Retina (tissue), 1 donor: ENCODE data around the gene NLRP6.

Experiments used
- DNase-seq: peaks from one replicate; pipeline ENCODE4 v3.0.0-alpha.2; 2016

NLRP6 gene

GRCh38 chr11:256952-257737 is 21.1 kb upstream of the NLRP6 start:
- no peak for DNase-seq

- no peak for DNase-seq
These were observed 20.3 kb upstream of the NLRP6 start for GRCh38 chr11:257766-258493.

- no peak for DNase-seq
These were observed 18.8 kb upstream of the NLRP6 start for GRCh38 chr11:259413-259812.

- DNase-seq = no peak
These were observed 16.6 kb upstream of the NLRP6 start for GRCh38 chr11:261624-262023.

- no peak for DNase-seq
These were observed 11.3 kb upstream of the NLRP6 start for GRCh38 chr11:266676-267439.

GRCh38 chr11:267491-267994 is 10.7 kb upstream of the NLRP6 start:
- no peak for DNase-seq

- peak; percentile 68 for DNase-seq
These were observed 9.5 kb upstream of the NLRP6 start for GRCh38 chr11:268716-269145.

GRCh38 chr11:269146-269890 is 8.9 kb upstream of the NLRP6 start:
- DNase-seq = no peak

- no peak for DNase-seq
These were observed 7.5 kb upstream of the NLRP6 start for GRCh38 chr11:270451-271318.

- DNase-seq = no peak
These were observed 6.9 kb upstream of the NLRP6 start for GRCh38 chr11:271319-271715.

GRCh38 chr11:272195-272930 is 5.8 kb upstream of the NLRP6 start:
- no peak for DNase-seq

- no peak for DNase-seq
These were observed 5.3 kb upstream of the NLRP6 start for GRCh38 chr11:272931-273198.

GRCh38 chr11:276219-276618 is 2.0 kb upstream of the NLRP6 start:
- no peak for DNase-seq

GRCh38 chr11:279040-279965 is 1.1 kb downstream of the NLRP6 start:
- peak; percentile 39 for DNase-seq

- DNase-seq = peak; percentile 63
These were observed 1.9 kb downstream of the NLRP6 start for GRCh38 chr11:279966-280705.

GRCh38 chr11:280706-281485 is 2.7 kb downstream of the NLRP6 start:
- DNase-seq = peak; percentile 58

- peak; percentile 47 for DNase-seq
These were observed 3.4 kb downstream of the NLRP6 start for GRCh38 chr11:281486-282161.

GRCh38 chr11:282171-282570 is 4.0 kb downstream of the NLRP6 start:
- no peak for DNase-seq
